ENCODE data around the gene CMTM2.
"Not testable (repeated sequence)": the region's sequence is repeated elsewhere in the genome, so short reads cannot be mapped to it uniquely, and the experiment has no call there.

Gene CMTM2

DNA sequence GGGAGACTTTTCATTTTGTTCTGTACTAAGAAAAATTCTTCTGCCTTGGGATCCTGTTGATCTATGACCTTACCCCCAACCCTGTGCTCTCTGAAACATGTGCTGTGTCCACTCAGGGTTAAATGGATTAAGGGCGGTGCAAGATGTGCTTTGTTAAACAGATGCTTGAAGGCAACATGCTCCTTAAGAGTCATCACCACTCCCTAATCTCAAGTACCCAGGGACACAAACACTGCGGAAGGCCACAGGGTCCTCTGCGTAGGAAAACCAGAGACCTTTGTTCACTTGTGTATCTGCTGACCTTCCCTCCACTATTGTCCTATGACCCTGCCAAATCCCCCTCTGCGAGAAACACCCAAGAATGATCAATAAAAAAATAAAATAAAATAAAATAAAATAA, 52.3 kb downstream of the CMTM2 start:
- not testable (repeated sequence) for H3K4me3 ChIP-seq (ENCODE audit: insufficient read depth, low read depth, low read length); H3K4me1 ChIP-seq (ENCODE audit: control insufficient read depth, insufficient read depth, low read length); H3K9me3 ChIP-seq (ENCODE audit: control insufficient read depth, low read length); H3K36me3 ChIP-seq (ENCODE audit: control insufficient read depth, insufficient read depth, low read length); H3K27me3 ChIP-seq (ENCODE audit: control insufficient read depth, insufficient read depth, low read length, poor library complexity, severe bottlenecking); H3K27ac ChIP-seq (ENCODE audit: insufficient read depth, low read depth, low read length, poor library complexity, severe bottlenecking)
- no CpG with 5 or more reads among the region's 4 CpGs for WGBS, 2 experiments

DNA sequence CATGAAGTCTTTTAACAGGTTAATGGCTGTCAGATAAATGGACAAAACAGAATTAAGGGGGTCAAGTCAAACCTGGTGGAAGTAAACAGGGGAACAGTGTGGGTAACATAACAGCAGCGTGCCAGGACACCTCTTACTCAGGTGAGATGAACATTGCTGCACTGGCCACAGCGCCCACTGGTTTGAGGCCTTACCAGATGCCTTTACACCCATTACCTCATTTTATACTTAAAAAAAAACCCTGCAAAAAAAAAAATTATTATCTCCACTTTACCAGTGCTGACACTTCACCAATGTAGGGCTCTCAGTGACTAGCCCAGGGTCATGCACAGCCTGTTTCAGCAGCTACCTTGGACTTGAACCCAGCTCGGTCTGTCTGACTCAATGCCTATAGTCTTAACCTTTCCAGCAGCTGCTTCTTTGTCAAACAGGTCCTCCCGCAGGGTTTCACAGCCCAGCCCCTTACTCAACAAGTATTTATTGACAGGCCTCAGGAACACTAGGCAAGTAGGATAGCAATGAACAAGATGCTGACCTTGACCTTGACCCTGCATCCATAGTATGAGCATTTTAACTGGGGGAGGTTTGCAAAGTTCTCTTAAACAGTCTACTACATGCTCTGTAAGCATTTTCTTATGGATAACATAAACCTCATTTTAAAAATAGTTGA, 55.4 kb downstream of the CMTM2 start:
- H3K27me3 ChIP-seq (ENCODE audit: control insufficient read depth, insufficient read depth, low read length, poor library complexity, severe bottlenecking), result no peaks in the 10 kb centered on the region
- no peak overlapping the region for H3K27ac ChIP-seq (ENCODE audit: insufficient read depth, low read depth, low read length, poor library complexity, severe bottlenecking)
- H3K9me3 ChIP-seq (ENCODE audit: control insufficient read depth, low read length), result no peaks in the 10 kb centered on the region
- 93 to 94% methylated on average over 4 of the region's 4 CpGs for WGBS, 2 experiments
- H3K4me3 ChIP-seq (ENCODE audit: insufficient read depth, low read depth, low read length), result no peak overlapping the region
- no peaks in the 10 kb centered on the region for H3K36me3 ChIP-seq (ENCODE audit: control insufficient read depth, insufficient read depth, low read length)
- no peaks in the 10 kb centered on the region for H3K4me1 ChIP-seq (ENCODE audit: control insufficient read depth, insufficient read depth, low read length)

DNA sequence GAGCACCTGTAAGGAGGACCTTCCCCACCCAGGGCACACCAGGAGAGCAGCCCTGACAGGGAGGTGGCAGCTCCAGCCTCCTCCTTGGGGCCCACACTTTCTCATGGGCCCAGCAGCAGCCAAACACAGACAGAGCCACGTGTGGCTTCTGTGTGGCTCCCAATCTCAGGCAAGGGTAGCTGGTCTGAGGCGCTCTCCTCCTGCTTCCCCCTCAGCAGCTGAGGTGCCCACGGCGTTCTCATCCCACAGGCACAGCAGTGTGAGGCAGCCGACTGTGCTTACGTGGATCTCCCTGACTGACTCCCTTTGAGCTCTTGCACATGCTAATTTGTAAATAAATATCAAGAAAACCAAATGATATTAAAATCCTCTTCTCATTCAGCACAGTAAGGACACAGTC, 56.1 kb downstream of the CMTM2 start:
- H3K9me3 ChIP-seq (ENCODE audit: control insufficient read depth, low read length), result no peaks in the 10 kb centered on the region
- no peak overlapping the region for H3K4me3 ChIP-seq (ENCODE audit: insufficient read depth, low read depth, low read length)
- H3K27me3 ChIP-seq (ENCODE audit: control insufficient read depth, insufficient read depth, low read length, poor library complexity, severe bottlenecking), result no peaks in the 10 kb centered on the region
- 84% methylated on average over 6 of the region's 6 CpGs for WGBS, 2 experiments
- H3K36me3 ChIP-seq (ENCODE audit: control insufficient read depth, insufficient read depth, low read length), result no peaks in the 10 kb centered on the region
- no peak overlapping the region for H3K27ac ChIP-seq (ENCODE audit: insufficient read depth, low read depth, low read length, poor library complexity, severe bottlenecking)
- H3K4me1 ChIP-seq (ENCODE audit: control insufficient read depth, insufficient read depth, low read length), result no peaks in the 10 kb centered on the region

DNA sequence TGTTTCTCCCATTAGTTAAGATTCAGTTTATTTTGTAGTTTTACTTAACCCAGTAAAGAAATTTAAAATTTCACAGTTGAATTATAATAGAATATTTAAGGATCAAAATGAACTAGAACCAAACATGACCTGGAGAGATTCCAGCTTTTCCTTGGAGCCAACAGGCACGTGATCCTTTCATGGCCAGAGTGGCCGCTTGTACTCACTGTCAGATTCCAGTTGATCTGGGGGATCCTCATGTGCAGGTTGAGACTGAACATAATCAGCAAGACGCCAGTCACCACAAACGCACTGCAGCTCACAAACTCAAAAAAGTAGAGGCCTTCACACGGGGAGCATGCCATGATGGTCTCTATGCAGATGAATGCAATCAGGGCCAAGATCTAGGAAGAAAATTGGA, 56.9 kb downstream of the CMTM2 start:
- H3K9me3 ChIP-seq (ENCODE audit: control insufficient read depth, low read length), result no peaks in the 10 kb centered on the region
- no peaks in the 10 kb centered on the region for H3K27me3 ChIP-seq (ENCODE audit: control insufficient read depth, insufficient read depth, low read length, poor library complexity, severe bottlenecking)
- 93% methylated on average over 5 of the region's 5 CpGs for WGBS, 2 experiments
- no peaks in the 10 kb centered on the region for H3K36me3 ChIP-seq (ENCODE audit: control insufficient read depth, insufficient read depth, low read length)
- H3K4me1 ChIP-seq (ENCODE audit: control insufficient read depth, insufficient read depth, low read length), result no peaks in the 10 kb centered on the region
- H3K27ac ChIP-seq (ENCODE audit: insufficient read depth, low read depth, low read length, poor library complexity, severe bottlenecking), result no peak overlapping the region
- H3K4me3 ChIP-seq (ENCODE audit: insufficient read depth, low read depth, low read length), result no peak overlapping the region

DNA sequence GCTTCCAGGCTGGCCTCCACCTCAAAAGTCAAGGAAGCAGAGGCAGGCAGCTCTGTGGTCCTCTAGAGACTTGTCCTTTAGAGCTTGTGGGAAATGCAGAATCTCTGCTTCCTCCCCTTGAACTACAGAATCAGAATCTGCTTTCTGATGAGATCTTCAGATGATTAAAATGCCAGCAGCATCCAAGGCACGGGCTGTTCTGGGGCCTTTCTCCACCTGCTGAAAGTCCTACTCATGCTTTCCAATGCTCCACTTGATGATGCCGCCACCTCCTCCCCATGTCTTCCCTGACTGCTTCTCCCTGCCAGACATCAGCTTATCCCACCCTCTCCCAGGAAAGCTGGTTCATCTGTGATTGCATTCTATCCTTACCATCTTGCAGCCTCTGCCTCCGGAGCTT, 58.5 kb downstream of the CMTM2 start:
- H3K36me3 ChIP-seq (ENCODE audit: control insufficient read depth, insufficient read depth, low read length), result no peaks in the 10 kb centered on the region
- 92% methylated on average over 3 of the region's 3 CpGs for WGBS, 2 experiments
- H3K4me1 ChIP-seq (ENCODE audit: control insufficient read depth, insufficient read depth, low read length), result no peaks in the 10 kb centered on the region
- H3K27ac ChIP-seq (ENCODE audit: insufficient read depth, low read depth, low read length, poor library complexity, severe bottlenecking), result no peak overlapping the region
- H3K4me3 ChIP-seq (ENCODE audit: insufficient read depth, low read depth, low read length), result no peak overlapping the region
- no peaks in the 10 kb centered on the region for H3K27me3 ChIP-seq (ENCODE audit: control insufficient read depth, insufficient read depth, low read length, poor library complexity, severe bottlenecking)
- no peaks in the 10 kb centered on the region for H3K9me3 ChIP-seq (ENCODE audit: control insufficient read depth, low read length)
